Memory B cell (primary cell): Measurements from ENCODE around the gene ZBED1.
A peak's percentile ranks its signal among the peaks of the same experiment; 100 is the strongest.

Experiments used
- ATAC-seq: fragments of 150-1000 bp; cut with Tn5 transposase; 2 replicates; pipeline ENCODE4 v1.10.0; 2021; ENCODE audit warnings: low read depth, mild to moderate bottlenecking, moderate library complexity
- DNase-seq, 2 donors: peaks; one replicate each; pipeline ENCODE4 v3.0.0; 2022; ENCODE audit warnings: low spot score in 2 of 2
- H3K27ac Mint-ChIP-seq: one replicate; pipeline ENCODE4 v1.8.0; 2022; ENCODE audit warnings: mild to moderate bottlenecking, moderate library complexity, mixed read lengths
- H3K27me3 Mint-ChIP-seq: one replicate; pipeline ENCODE4 v1.8.0; 2022; ENCODE audit warnings: mixed read lengths
- H3K36me3 Mint-ChIP-seq: one replicate; pipeline ENCODE4 v1.8.0; 2022; ENCODE audit warnings: mild to moderate bottlenecking, mixed read lengths
- H3K4me1 Mint-ChIP-seq: one replicate; pipeline ENCODE4 v1.8.0; 2022; ENCODE audit warnings: mixed read lengths
- H3K4me3 Mint-ChIP-seq: one replicate; pipeline ENCODE4 v1.8.0; 2022; ENCODE audit warnings: mild to moderate bottlenecking, moderate library complexity, mixed read lengths
- H3K9me3 Mint-ChIP-seq: one replicate; pipeline ENCODE4 v1.8.0; 2022; ENCODE audit warnings: mixed read lengths

Gene ZBED1

GRCh38 chrX:2500803-2501558, at the start of gene ZBED1, which contains the start of gene DHRSX:
Gene ZBED1, minus strand, starts transcription at chrX:2500976. Its CDS starts 10,257 bp downstream, at chrX:2490719.
Gene DHRSX, minus strand, starts transcription at chrX:2500976. Its CDS starts 51 bp downstream, at chrX:2500925.
- Mint-ChIP-seq H3K27ac (peak within 1 kb of the TSS; percentile 87), H3K27me3 (no peaks in the 10 kb centered on the region), H3K4me3 (peak within 1 kb of the TSS; percentile 83), H3K9me3 (no peaks in the 10 kb centered on the region), H3K36me3 (peaks cover 1% of the 10 kb centered on the region), H3K4me1 (peaks cover 18% of the 10 kb centered on the region)
- ATAC-seq (peak; percentile 80), DNase-seq (peak; percentile 39 to 52)

GRCh38 chrX:2549876-2550275, 49.1 kb upstream of the ZBED1 start:
- no peak overlapping the region for H3K27ac Mint-ChIP-seq
- peaks cover 9% of the 10 kb centered on the region for H3K27me3 Mint-ChIP-seq
- DNase-seq (no peak), ATAC-seq (no peak)
- no peaks in the 10 kb centered on the region for H3K4me1 Mint-ChIP-seq
- peaks cover 3% of the 10 kb centered on the region for H3K9me3 Mint-ChIP-seq
- no peaks in the 10 kb centered on the region for H3K36me3 Mint-ChIP-seq
- H3K4me3 Mint-ChIP-seq: no peak overlapping the region

GRCh38 chrX:2548711-2549423, 48.1 kb upstream of the ZBED1 start:
- no peaks in the 10 kb centered on the region for H3K36me3 Mint-ChIP-seq
- peaks cover 3% of the 10 kb centered on the region for H3K9me3 Mint-ChIP-seq
- no peaks in the 10 kb centered on the region for H3K4me1 Mint-ChIP-seq
- ATAC-seq (no peak), DNase-seq (no peak)
- peaks cover 6% of the 10 kb centered on the region for H3K27me3 Mint-ChIP-seq
- H3K4me3 Mint-ChIP-seq: no peak overlapping the region
- H3K27ac Mint-ChIP-seq: no peak overlapping the region

- H3K36me3 Mint-ChIP-seq: no peaks in the 10 kb centered on the region
- H3K4me3 Mint-ChIP-seq: no peak overlapping the region
- peaks cover 3% of the 10 kb centered on the region for H3K9me3 Mint-ChIP-seq
- no peak for DNase-seq
- no peak for ATAC-seq
- no peak overlapping the region for H3K27ac Mint-ChIP-seq
- H3K27me3 Mint-ChIP-seq: peaks cover 6% of the 10 kb centered on the region
- no peaks in the 10 kb centered on the region for H3K4me1 Mint-ChIP-seq
Measured at GRCh38 chrX:2547736-2548135, 47.0 kb upstream of the ZBED1 start.

- Mint-ChIP-seq H3K4me1 (no peaks in the 10 kb centered on the region), H3K27ac (no peak overlapping the region), H3K27me3 (peaks cover 10% of the 10 kb centered on the region), H3K4me3 (no peak overlapping the region), H3K36me3 (no peaks in the 10 kb centered on the region), H3K9me3 (peaks cover 3% of the 10 kb centered on the region)
- ATAC-seq (no peak), DNase-seq (no peak)
Measured at GRCh38 chrX:2546496-2546895, 45.7 kb upstream of the ZBED1 start.

GRCh38 chrX:2545144-2545543, 44.4 kb upstream of the ZBED1 start:
- peaks cover 3% of the 10 kb centered on the region for H3K9me3 Mint-ChIP-seq
- H3K4me3 Mint-ChIP-seq: no peak overlapping the region
- peaks cover 8% of the 10 kb centered on the region for H3K27me3 Mint-ChIP-seq
- no peak for ATAC-seq
- no peaks in the 10 kb centered on the region for H3K4me1 Mint-ChIP-seq
- no peak overlapping the region for H3K27ac Mint-ChIP-seq
- no peaks in the 10 kb centered on the region for H3K36me3 Mint-ChIP-seq
- no peak for DNase-seq

GRCh38 chrX:2542826-2543521, 42.2 kb upstream of the ZBED1 start:
- no peak for ATAC-seq
- peaks cover 3% of the 10 kb centered on the region for H3K9me3 Mint-ChIP-seq
- no peak overlapping the region for H3K4me3 Mint-ChIP-seq
- DNase-seq: no peak
- H3K36me3 Mint-ChIP-seq: no peaks in the 10 kb centered on the region
- no peak overlapping the region for H3K27ac Mint-ChIP-seq
- H3K4me1 Mint-ChIP-seq: no peaks in the 10 kb centered on the region
- peaks cover 5% of the 10 kb centered on the region for H3K27me3 Mint-ChIP-seq

- Mint-ChIP-seq H3K36me3 (no peaks in the 10 kb centered on the region), H3K27ac (no peak overlapping the region), H3K4me3 (no peak overlapping the region), H3K4me1 (no peaks in the 10 kb centered on the region), H3K9me3 (peaks cover 2% of the 10 kb centered on the region), H3K27me3 (peaks cover 9% of the 10 kb centered on the region)
- ATAC-seq (no peak), DNase-seq (no peak)
Measured at GRCh38 chrX:2541603-2542002, 40.8 kb upstream of the ZBED1 start.

- ATAC-seq (no peak), DNase-seq (no peak)
- Mint-ChIP-seq H3K27me3 (peaks cover 9% of the 10 kb centered on the region), H3K36me3 (no peaks in the 10 kb centered on the region), H3K27ac (no peak overlapping the region), H3K4me1 (no peaks in the 10 kb centered on the region), H3K9me3 (no peaks in the 10 kb centered on the region), H3K4me3 (no peak overlapping the region)
Measured at GRCh38 chrX:2540426-2540947, 39.7 kb upstream of the ZBED1 start.

GRCh38 chrX:2539586-2539985, 38.8 kb upstream of the ZBED1 start:
- H3K9me3 Mint-ChIP-seq: peaks cover under 1% of the 10 kb centered on the region
- H3K4me1 Mint-ChIP-seq: no peaks in the 10 kb centered on the region
- H3K36me3 Mint-ChIP-seq: no peaks in the 10 kb centered on the region
- ATAC-seq (no peak), DNase-seq (no peak)
- no peak overlapping the region for H3K27ac Mint-ChIP-seq
- no peak overlapping the region for H3K4me3 Mint-ChIP-seq
- peaks cover 9% of the 10 kb centered on the region for H3K27me3 Mint-ChIP-seq

GRCh38 chrX:2538031-2538757, 37.4 kb upstream of the ZBED1 start:
- no peak overlapping the region for H3K27ac Mint-ChIP-seq
- H3K4me1 Mint-ChIP-seq: no peaks in the 10 kb centered on the region
- H3K36me3 Mint-ChIP-seq: no peaks in the 10 kb centered on the region
- H3K9me3 Mint-ChIP-seq: peaks cover 2% of the 10 kb centered on the region
- H3K4me3 Mint-ChIP-seq: no peak overlapping the region
- peaks cover 9% of the 10 kb centered on the region for H3K27me3 Mint-ChIP-seq
- DNase-seq (no peak), ATAC-seq (no peak)

- Mint-ChIP-seq H3K27ac (no peak overlapping the region), H3K4me3 (no peak overlapping the region), H3K9me3 (peaks cover 2% of the 10 kb centered on the region), H3K36me3 (no peaks in the 10 kb centered on the region), H3K27me3 (peaks cover 6% of the 10 kb centered on the region), H3K4me1 (no peaks in the 10 kb centered on the region)
- no peak for ATAC-seq
- DNase-seq: no peak
Measured at GRCh38 chrX:2536974-2537373, 36.2 kb upstream of the ZBED1 start.

GRCh38 chrX:2536141-2536540, 35.4 kb upstream of the ZBED1 start:
- no peak for DNase-seq
- Mint-ChIP-seq H3K27ac (no peak overlapping the region), H3K4me3 (no peak overlapping the region), H3K4me1 (no peaks in the 10 kb centered on the region), H3K36me3 (no peaks in the 10 kb centered on the region), H3K9me3 (peaks cover 2% of the 10 kb centered on the region), H3K27me3 (peaks cover 4% of the 10 kb centered on the region)
- no peak for ATAC-seq
